HEK293T (cell line): ENCODE measurements around the gene RASD2.

Source experiments
- CTCF ChIA-PET: fragments of 350-600 bp; formaldehyde crosslinking; extraction: SDS; loops from one replicate; lab custom pipeline; 2021; ENCODE audit warnings: antibody characterized with exemption, inconsistent platforms; lab: Yijun Ruan, JAX
- POLR2A ChIA-PET: fragments of 350-600 bp; formaldehyde crosslinking; extraction: SDS; loops from one replicate; lab custom pipeline; 2020; ENCODE audit warnings: antibody characterized with exemption, inconsistent platforms; lab: Yijun Ruan, JAX
- DNase-seq: peaks from one replicate; pipeline ENCODE4 v3.0.0; 2012; ENCODE audit warnings: mixed read lengths; ENCODE audit errors: extremely low spot score
- ARNT ChIP-seq: fragments of 450-650 bp; IDR thresholded peaks from 2 replicates; pipeline ENCODE4 v1.6.1; 2017; ENCODE audit warnings: mild to moderate bottlenecking
- BHLHE40 ChIP-seq: fragments of 450-650 bp; IDR thresholded peaks from 2 replicates; pipeline ENCODE4 v1.6.1; 2016; ENCODE audit warnings: mild to moderate bottlenecking, moderate library complexity, borderline replicate concordance
- CTBP1 ChIP-seq: fragments of 450-650 bp; IDR thresholded peaks from 2 replicates; pipeline ENCODE4 v1.6.1; 2016; ENCODE audit warnings: borderline replicate concordance
- ELF4 ChIP-seq: fragments of 450-650 bp; IDR thresholded peaks from 2 replicates; pipeline ENCODE4 v1.6.1; 2017; ENCODE audit warnings: antibody characterized with exemption
- FOXA1 ChIP-seq: fragments of 450-650 bp; IDR thresholded peaks from 2 replicates; pipeline ENCODE4 v1.6.1; 2016; ENCODE audit warnings: mild to moderate bottlenecking
- FOXK2 ChIP-seq: fragments of 450-650 bp; IDR thresholded peaks from 2 replicates; pipeline ENCODE4 v1.6.1; 2016; ENCODE audit warnings: mild to moderate bottlenecking
- FOXM1 ChIP-seq: fragments of 450-650 bp; IDR thresholded peaks from 2 replicates; pipeline ENCODE4 v1.6.1; 2017; ENCODE audit warnings: mild to moderate bottlenecking, borderline replicate concordance
- HDGF ChIP-seq: fragments of 450-650 bp; IDR thresholded peaks from 2 replicates; pipeline ENCODE4 v1.6.1; 2017; ENCODE audit warnings: antibody characterized with exemption, borderline replicate concordance
- L3MBTL2 ChIP-seq: fragments of 450-650 bp; conservative IDR thresholded peaks from 2 replicates; pipeline ENCODE4 v1.6.1; 2016; ENCODE audit warnings: mild to moderate bottlenecking
- LEF1 ChIP-seq: fragments of 450-650 bp; IDR thresholded peaks from 2 replicates; pipeline ENCODE4 v1.6.1; 2017; ENCODE audit warnings: mild to moderate bottlenecking, borderline replicate concordance
- NFRKB ChIP-seq: fragments of 450-650 bp; IDR thresholded peaks from 2 replicates; pipeline ENCODE4 v1.6.1; 2016; ENCODE audit warnings: mild to moderate bottlenecking, moderate library complexity
- PKNOX1 ChIP-seq: fragments of 450-650 bp; IDR thresholded peaks from 2 replicates; pipeline ENCODE4 v1.6.1; 2016
- SP1 ChIP-seq: fragments of 450-650 bp; IDR thresholded peaks from 2 replicates; pipeline ENCODE4 v1.6.1; 2017
- SUZ12 ChIP-seq: fragments of 450-650 bp; IDR thresholded peaks from 2 replicates; pipeline ENCODE4 v1.6.1; 2016; ENCODE audit warnings: mild to moderate bottlenecking
- TARDBP ChIP-seq: fragments of 450-650 bp; IDR thresholded peaks from 2 replicates; pipeline ENCODE4 v1.6.1; 2016
- ZNF384 ChIP-seq: fragments of 450-650 bp; IDR thresholded peaks from 2 replicates; pipeline ENCODE4 v1.6.1; 2016

Gene RASD2

GRCh38 chr22:35531676-35532075 lies 9.0 kb upstream of the RASD2 start:
- POLR2A ChIA-PET, result interaction anchor here (0.6 to 1.0 kb wide), 2 partner anchors 10 to 22 kb away, joined by 3 read pairs; no protein-coding TSS in a partner anchor
- CTCF ChIA-PET, result no interaction called here
- DNase-seq, result no peak
- TF ChIP-seq CTBP1 (no peak), FOXK2 (no peak), BHLHE40 (no peak), ELF4 (no peak), FOXA1 (no peak)

GRCh38 chr22:35533365-35534029 lies 7.1 kb upstream of the RASD2 start:
- CTCF ChIA-PET, result no interaction called here
- POLR2A ChIA-PET, result no interaction called here
- no peak for DNase-seq
- TF ChIP-seq CTBP1 (peak; percentile 14; the same call in 1 of the 2 replicates), SP1 (no peak)

GRCh38 chr22:35534091-35534490 lies 6.5 kb upstream of the RASD2 start:
- ChIA-PET POLR2A (no interaction called here), CTCF (no interaction called here)
- no peak for TF ChIP-seq FOXA1
- no peak for TF ChIP-seq NFRKB
- no peak for TF ChIP-seq ARNT
- no peak for TF ChIP-seq HDGF
- TF ChIP-seq SUZ12, result no peak
- no peak for TF ChIP-seq FOXK2
- no peak for TF ChIP-seq CTBP1
- no peak for TF ChIP-seq BHLHE40
- TF ChIP-seq SP1, result no peak
- no peak for TF ChIP-seq PKNOX1
- no peak for TF ChIP-seq L3MBTL2
- no peak for TF ChIP-seq TARDBP
- no peak for TF ChIP-seq LEF1
- TF ChIP-seq ZNF384, result no peak
- no peak for TF ChIP-seq FOXM1
- TF ChIP-seq ELF4, result no peak
- no peak for DNase-seq

- TF ChIP-seq FOXM1 (no peak), SP1 (no peak), BHLHE40 (no peak), FOXA1 (no peak)
- ChIA-PET CTCF (interaction anchor here (0.8 kb wide), 1 partner anchor 10 kb away, joined by 3 read pairs; no protein-coding TSS in a partner anchor), POLR2A (no interaction called here)
- no peak for DNase-seq
These were observed 3.4 kb upstream of the RASD2 start for GRCh38 chr22:35537232-35537631.

- TF ChIP-seq BHLHE40 (no peak), SUZ12 (no peak), PKNOX1 (no peak), FOXA1 (no peak), SP1 (no peak), LEF1 (no peak), HDGF (no peak), ARNT (no peak), ELF4 (no peak), FOXK2 (no peak), FOXM1 (no peak), TARDBP (no peak), CTBP1 (no peak), L3MBTL2 (no peak), NFRKB (no peak), ZNF384 (no peak)
- peak; percentile 70 for DNase-seq
- CTCF ChIA-PET, result no interaction called here
- POLR2A ChIA-PET, result no interaction called here
These were observed 1.8 kb upstream of the RASD2 start for GRCh38 chr22:35538801-35539321.

GRCh38 chr22:35539487-35539886 lies 1.1 kb upstream of the RASD2 start:
- POLR2A ChIA-PET, result no interaction called here
- no peak for TF ChIP-seq ELF4
- TF ChIP-seq FOXK2, result no peak
- no peak for TF ChIP-seq FOXM1
- TF ChIP-seq LEF1, result no peak
- no peak for TF ChIP-seq FOXA1
- TF ChIP-seq L3MBTL2, result no peak
- no peak for TF ChIP-seq BHLHE40
- no peak for TF ChIP-seq NFRKB
- no peak for TF ChIP-seq SP1
- no peak for TF ChIP-seq ZNF384
- TF ChIP-seq CTBP1, result no peak
- no peak for DNase-seq
- CTCF ChIA-PET, result no interaction called here
